ENCODE measurements around the gene VGLL4.

The VGLL4 gene

DNA sequence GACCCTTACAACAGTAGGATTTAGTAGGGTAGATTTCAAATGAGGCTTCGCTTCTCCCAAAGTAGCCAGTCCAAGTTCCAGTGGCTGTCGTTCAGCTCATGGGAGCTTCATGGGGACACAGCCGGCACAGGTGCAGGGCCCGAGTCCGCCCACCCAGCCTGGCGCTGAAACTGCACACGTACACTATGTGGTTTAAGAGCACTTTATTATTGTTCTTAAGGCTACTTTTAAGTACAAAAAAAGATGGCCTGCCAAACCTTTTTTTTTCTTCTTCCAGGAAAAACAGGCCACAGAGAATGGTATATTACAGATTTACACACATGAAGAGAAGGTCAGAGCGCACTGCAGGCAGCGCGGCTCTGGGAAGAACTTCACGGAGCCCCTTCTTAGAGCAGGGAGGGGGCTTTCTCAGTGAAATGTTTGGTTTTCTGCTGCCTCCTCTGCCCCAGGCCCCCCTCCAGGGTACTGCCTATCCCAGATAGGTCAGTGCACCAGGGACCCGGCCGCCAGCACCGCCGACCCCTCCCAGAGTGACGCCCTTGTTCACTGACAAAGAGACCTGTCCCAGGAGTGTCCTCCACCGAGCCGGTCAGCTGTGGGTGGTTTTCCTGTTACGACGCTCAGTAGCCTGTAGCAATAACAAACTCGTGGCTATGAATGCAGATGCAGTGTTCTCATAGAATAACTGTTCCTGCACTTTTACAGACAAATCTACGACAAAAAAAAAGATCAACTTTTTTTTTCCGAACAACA lies 87.7 kb downstream of the VGLL4 start:
- ATAC-seq = no peak
- TF ChIP-seq, protein P1, sequence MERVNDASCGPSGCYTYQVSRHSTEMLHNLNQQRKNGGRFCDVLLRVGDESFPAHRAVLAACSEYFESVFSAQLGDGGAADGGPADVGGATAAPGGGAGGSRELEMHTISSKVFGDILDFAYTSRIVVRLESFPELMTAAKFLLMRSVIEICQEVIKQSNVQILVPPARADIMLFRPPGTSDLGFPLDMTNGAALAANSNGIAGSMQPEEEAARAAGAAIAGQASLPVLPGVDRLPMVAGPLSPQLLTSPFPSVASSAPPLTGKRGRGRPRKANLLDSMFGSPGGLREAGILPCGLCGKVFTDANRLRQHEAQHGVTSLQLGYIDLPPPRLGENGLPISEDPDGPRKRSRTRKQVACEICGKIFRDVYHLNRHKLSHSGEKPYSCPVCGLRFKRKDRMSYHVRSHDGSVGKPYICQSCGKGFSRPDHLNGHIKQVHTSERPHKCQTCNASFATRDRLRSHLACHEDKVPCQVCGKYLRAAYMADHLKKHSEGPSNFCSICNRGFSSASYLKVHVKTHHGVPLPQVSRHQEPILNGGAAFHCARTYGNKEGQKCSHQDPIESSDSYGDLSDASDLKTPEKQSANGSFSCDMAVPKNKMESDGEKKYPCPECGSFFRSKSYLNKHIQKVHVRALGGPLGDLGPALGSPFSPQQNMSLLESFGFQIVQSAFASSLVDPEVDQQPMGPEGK (CRISPR knock-in tag; IDR thresholded peaks at IDR 0.05; ENCODE audit: borderline replicate concordance) = no peak

DNA sequence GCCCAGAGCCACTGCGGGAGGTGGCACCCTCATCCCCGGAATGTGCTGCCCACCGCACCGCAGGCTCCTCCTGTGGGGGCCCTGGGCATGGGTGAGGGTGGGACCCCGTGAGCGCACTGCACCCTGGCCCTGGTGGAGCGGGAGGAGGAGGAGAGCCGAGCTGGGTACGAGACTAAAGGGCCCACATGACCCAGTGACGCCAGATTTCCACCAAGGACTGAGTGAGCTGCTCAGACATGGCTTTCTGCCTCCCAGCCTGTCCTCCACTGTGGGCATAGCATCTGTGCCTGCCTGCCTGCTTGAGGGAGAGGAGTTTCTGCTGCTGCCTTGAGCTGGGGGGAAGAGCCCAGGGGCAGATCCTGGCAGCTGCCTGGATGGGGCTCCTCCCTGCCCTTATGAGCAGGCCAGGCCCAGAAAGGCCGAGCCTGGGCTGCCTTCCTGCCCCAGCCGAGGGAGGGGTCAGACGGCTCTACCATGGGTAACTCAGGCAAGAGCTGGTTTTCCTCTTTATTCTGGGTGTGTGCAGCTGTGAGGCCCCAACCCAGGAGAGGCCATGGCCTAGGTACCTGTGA lies 88.4 kb downstream of the VGLL4 start:
- ATAC-seq = no peak
- no peak for TF ChIP-seq GLIS3 (CRISPR knock-in tag; IDR thresholded peaks at IDR 0.05)
- no peak for TF ChIP-seq ZNF8 (CRISPR knock-in tag; IDR thresholded peaks at IDR 0.05)
- no peak for TF ChIP-seq ESRRG (CRISPR knock-in tag; IDR thresholded peaks at IDR 0.05)
- TF ChIP-seq ZNF70 (CRISPR knock-in tag; IDR thresholded peaks at IDR 0.05) = no peak
- TF ChIP-seq ZNF565 (CRISPR knock-in tag; conservative IDR thresholded peaks at IDR 0.05; ENCODE audit: low read depth) = no peak
- TF ChIP-seq, protein P2, sequence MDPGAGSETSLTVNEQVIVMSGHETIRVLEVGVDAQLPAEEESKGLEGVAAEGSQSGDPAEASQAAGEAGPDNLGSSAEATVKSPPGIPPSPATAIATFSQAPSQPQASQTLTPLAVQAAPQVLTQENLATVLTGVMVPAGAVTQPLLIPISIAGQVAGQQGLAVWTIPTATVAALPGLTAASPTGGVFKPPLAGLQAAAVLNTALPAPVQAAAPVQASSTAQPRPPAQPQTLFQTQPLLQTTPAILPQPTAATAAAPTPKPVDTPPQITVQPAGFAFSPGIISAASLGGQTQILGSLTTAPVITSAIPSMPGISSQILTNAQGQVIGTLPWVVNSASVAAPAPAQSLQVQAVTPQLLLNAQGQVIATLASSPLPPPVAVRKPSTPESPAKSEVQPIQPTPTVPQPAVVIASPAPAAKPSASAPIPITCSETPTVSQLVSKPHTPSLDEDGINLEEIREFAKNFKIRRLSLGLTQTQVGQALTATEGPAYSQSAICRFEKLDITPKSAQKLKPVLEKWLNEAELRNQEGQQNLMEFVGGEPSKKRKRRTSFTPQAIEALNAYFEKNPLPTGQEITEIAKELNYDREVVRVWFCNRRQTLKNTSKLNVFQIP (CRISPR knock-in tag; IDR thresholded peaks at IDR 0.05; ENCODE audit: borderline replicate concordance, low read depth) = no peak
- TF ChIP-seq, protein P3, sequence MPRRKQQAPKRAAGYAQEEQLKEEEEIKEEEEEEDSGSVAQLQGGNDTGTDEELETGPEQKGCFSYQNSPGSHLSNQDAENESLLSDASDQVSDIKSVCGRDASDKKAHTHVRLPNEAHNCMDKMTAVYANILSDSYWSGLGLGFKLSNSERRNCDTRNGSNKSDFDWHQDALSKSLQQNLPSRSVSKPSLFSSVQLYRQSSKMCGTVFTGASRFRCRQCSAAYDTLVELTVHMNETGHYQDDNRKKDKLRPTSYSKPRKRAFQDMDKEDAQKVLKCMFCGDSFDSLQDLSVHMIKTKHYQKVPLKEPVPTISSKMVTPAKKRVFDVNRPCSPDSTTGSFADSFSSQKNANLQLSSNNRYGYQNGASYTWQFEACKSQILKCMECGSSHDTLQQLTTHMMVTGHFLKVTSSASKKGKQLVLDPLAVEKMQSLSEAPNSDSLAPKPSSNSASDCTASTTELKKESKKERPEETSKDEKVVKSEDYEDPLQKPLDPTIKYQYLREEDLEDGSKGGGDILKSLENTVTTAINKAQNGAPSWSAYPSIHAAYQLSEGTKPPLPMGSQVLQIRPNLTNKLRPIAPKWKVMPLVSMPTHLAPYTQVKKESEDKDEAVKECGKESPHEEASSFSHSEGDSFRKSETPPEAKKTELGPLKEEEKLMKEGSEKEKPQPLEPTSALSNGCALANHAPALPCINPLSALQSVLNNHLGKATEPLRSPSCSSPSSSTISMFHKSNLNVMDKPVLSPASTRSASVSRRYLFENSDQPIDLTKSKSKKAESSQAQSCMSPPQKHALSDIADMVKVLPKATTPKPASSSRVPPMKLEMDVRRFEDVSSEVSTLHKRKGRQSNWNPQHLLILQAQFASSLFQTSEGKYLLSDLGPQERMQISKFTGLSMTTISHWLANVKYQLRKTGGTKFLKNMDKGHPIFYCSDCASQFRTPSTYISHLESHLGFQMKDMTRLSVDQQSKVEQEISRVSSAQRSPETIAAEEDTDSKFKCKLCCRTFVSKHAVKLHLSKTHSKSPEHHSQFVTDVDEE (CRISPR knock-in tag; IDR thresholded peaks at IDR 0.05) = no peak
- no peak for TF ChIP-seq PPARA (CRISPR knock-in tag; IDR thresholded peaks at IDR 0.05; ENCODE audit: borderline replicate concordance)
- TF ChIP-seq, protein P4, sequence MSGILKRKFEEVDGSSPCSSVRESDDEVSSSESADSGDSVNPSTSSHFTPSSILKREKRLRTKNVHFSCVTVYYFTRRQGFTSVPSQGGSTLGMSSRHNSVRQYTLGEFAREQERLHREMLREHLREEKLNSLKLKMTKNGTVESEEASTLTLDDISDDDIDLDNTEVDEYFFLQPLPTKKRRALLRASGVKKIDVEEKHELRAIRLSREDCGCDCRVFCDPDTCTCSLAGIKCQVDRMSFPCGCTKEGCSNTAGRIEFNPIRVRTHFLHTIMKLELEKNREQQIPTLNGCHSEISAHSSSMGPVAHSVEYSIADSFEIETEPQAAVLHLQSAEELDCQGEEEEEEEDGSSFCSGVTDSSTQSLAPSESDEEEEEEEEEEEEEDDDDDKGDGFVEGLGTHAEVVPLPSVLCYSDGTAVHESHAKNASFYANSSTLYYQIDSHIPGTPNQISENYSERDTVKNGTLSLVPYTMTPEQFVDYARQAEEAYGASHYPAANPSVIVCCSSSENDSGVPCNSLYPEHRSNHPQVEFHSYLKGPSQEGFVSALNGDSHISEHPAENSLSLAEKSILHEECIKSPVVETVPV (CRISPR knock-in tag; IDR thresholded peaks at IDR 0.05) = no peak
- TF ChIP-seq ARNTL (CRISPR knock-in tag; IDR thresholded peaks at IDR 0.05; ENCODE audit: borderline replicate concordance, low read depth) = no peak
- no peak for TF ChIP-seq ISL1 (CRISPR knock-in tag; IDR thresholded peaks at IDR 0.05)
- TF ChIP-seq OSR1 (CRISPR knock-in tag; IDR thresholded peaks at IDR 0.05) = no peak
- no peak for TF ChIP-seq TCF4 (CRISPR knock-in tag; IDR thresholded peaks at IDR 0.05; ENCODE audit: borderline replicate concordance)

DNA sequence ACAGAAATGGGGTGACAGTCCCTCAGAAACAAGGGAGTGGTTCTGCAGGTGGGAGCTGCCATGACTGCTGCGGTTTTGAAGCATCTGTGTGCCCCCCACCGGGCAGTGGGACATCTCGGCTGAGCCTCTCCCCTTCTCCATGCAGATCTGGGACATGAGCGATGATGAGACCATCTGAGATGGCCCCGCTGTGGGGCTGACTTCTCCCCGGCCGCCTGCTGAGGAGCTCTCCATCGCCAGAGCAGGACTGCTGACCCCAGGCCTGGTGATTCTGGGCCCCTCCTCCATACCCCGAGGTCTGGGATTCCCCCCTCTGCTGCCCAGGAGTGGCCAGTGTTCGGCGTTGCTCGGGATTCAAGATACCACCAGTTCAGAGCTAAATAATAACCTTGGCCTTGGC lies 89.0 kb downstream of the VGLL4 start:
- no peak for ATAC-seq
- TF ChIP-seq ZC3H10 (CRISPR knock-in tag; IDR thresholded peaks at IDR 0.05) (no peak), GLIS3 (CRISPR knock-in tag; IDR thresholded peaks at IDR 0.05) (no peak), TCF4 (CRISPR knock-in tag; IDR thresholded peaks at IDR 0.05; ENCODE audit: borderline replicate concordance) (no peak), SNAI2 (CRISPR knock-in tag; IDR thresholded peaks at IDR 0.05) (no peak)
- TF ChIP-seq, protein P2 (CRISPR knock-in tag; IDR thresholded peaks at IDR 0.05; ENCODE audit: borderline replicate concordance, low read depth) = no peak

DNA sequence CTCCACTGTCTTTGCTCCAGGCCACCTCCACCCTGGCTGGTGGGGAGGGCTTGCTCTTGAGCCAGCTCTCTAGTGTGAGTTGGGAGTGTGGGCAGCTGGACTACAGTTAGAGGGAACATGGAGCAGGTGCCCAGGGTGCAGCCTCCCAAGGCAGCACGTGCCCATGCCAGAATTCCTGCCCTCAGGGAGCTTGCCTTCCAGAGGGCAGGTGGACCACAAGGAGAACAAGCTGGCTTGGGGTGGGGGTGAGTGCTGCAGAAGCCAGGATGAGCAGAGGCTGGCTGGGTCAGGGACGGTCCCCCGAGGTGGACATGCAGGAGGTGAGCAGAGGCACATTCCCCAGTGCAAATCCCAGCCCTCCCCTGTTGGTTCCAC lies 89.5 kb downstream of the VGLL4 start:
- TF ChIP-seq GLIS3 (CRISPR knock-in tag; IDR thresholded peaks at IDR 0.05) (no peak), TCF4 (CRISPR knock-in tag; IDR thresholded peaks at IDR 0.05; ENCODE audit: borderline replicate concordance) (no peak), ZNF8 (CRISPR knock-in tag; IDR thresholded peaks at IDR 0.05) (no peak), PPARA (CRISPR knock-in tag; IDR thresholded peaks at IDR 0.05; ENCODE audit: borderline replicate concordance) (no peak), ISL1 (CRISPR knock-in tag; IDR thresholded peaks at IDR 0.05) (no peak), ZFP3 (CRISPR knock-in tag; IDR thresholded peaks at IDR 0.05) (no peak), RARB (CRISPR knock-in tag; IDR thresholded peaks at IDR 0.05) (no peak), CSDC2 (CRISPR knock-in tag; IDR thresholded peaks at IDR 0.05) (no peak), SNAI2 (CRISPR knock-in tag; IDR thresholded peaks at IDR 0.05) (no peak)
- no peak for ATAC-seq

Measured in SK-N-SH treated with all-trans-retinoic acid at 6 μM for 48 hours (cell line).